BJ (cell line): ENCODE measurements around the gene DENND5B. TPM values are rescaled to one million over a fixed set of nuclear protein-coding genes. Genes with fewer than 3 reads are reported as not detected.

Experiments
- CTCF ChIA-PET: fragments of 350-600 bp; formaldehyde crosslinking; extraction: SDS; loops from one replicate; lab custom pipeline; 2021; ENCODE audit warnings: antibody characterized with exemption, inconsistent platforms; lab: Yijun Ruan, JAX
- POLR2A ChIA-PET: fragments of 300-600 bp; sonication (Branson Sonifier 250); formaldehyde crosslinking; extraction: SDS; loops from one replicate; lab custom pipeline; 2021; ENCODE audit warnings: antibody characterized with exemption; lab: Charles Lee
- DNase-seq: peaks from one replicate; pipeline ENCODE4 v3.0.0-alpha.2; 2011; ENCODE audit warnings: low read depth
- H3K27me3 ChIP-seq: 2 replicates; pipeline ENCODE4 v1.6.0; 2011; ENCODE audit warnings: low read length; ENCODE audit not compliant: control insufficient read depth, insufficient read depth
- H3K36me3 ChIP-seq: 2 replicates; pipeline ENCODE4 v1.5.1; 2011; ENCODE audit warnings: low read length; ENCODE audit not compliant: control insufficient read depth, insufficient read depth
- H3K4me3 ChIP-seq: 2 replicates; pipeline ENCODE4 v1.5.1; 2011; ENCODE audit warnings: low read depth, mild to moderate bottlenecking, control low read depth, low read length
- CTCF ChIP-seq: IDR thresholded peaks from 2 replicates; pipeline ENCODE4 v1.5.1; 2011; ENCODE audit warnings: low read depth, mild to moderate bottlenecking, control low read depth, inconsistent platforms, low read length, moderate library complexity; ENCODE audit not compliant: insufficient read depth
- polyA plus RNA-seq: library from polyadenylated mRNA; depleted of rRNA; stranded (reverse); fragments of >200 nt; gene quantifications from 2 replicates; pipeline ENCODE4 v1.2.3, GENCODE V29; 2011

Gene DENND5B
- polyA plus RNA-seq, 1 experiment = 5.4 TPM

GRCh38 chr12:31368666-31369361 lies 222.1 kb downstream of the DENND5B start:
- Histone ChIP-seq H3K4me3 (no peak overlapping the region), H3K36me3 (no peaks in the 10 kb centered on the region), H3K27me3 (no peaks in the 10 kb centered on the region; the same call in 1 of the 2 replicates)
- ChIA-PET POLR2A (no interaction called here), CTCF (interaction anchor here (1.6 kb wide), 1 partner anchor 23 kb away, joined by 6 read pairs; no protein-coding TSS in a partner anchor)
- no peak for TF ChIP-seq CTCF
- DNase-seq = no peak

GRCh38 chr12:31366104-31366621 lies 224.8 kb downstream of the DENND5B start:
- no peak overlapping the region for H3K4me3 ChIP-seq
- TF ChIP-seq CTCF = no peak
- CTCF ChIA-PET = no interaction called here
- no peak for DNase-seq
- POLR2A ChIA-PET = no interaction called here
- no peaks in the 10 kb centered on the region for H3K36me3 ChIP-seq
- no peaks in the 10 kb centered on the region; the same call in 1 of the 2 replicates for H3K27me3 ChIP-seq

- DNase-seq = no peak
- CTCF ChIA-PET = interaction anchor here (0.6 kb wide), 1 partner anchor 805 kb away, joined by 3 read pairs; no protein-coding TSS in a partner anchor
- POLR2A ChIA-PET = no interaction called here
- no peaks in the 10 kb centered on the region; the same call in 1 of the 2 replicates for H3K27me3 ChIP-seq
- TF ChIP-seq CTCF = no peak
- H3K4me3 ChIP-seq = no peak overlapping the region
- H3K36me3 ChIP-seq = no peaks in the 10 kb centered on the region
These were observed 227.1 kb downstream of the DENND5B start for GRCh38 chr12:31363831-31364230.

GRCh38 chr12:31363416-31363809 lies 227.5 kb downstream of the DENND5B start:
- ChIA-PET CTCF (interaction anchor here (1.4 kb wide), 1 partner anchor 12 kb away, joined by 3 read pairs; no protein-coding TSS in a partner anchor), POLR2A (no interaction called here)
- no peak for DNase-seq

More at GRCh38 chr12:31363416-31363809, 227.5 kb downstream of the DENND5B start:
- no peak for TF ChIP-seq CTCF
- Histone ChIP-seq H3K36me3 (no peaks in the 10 kb centered on the region), H3K27me3 (no peaks in the 10 kb centered on the region; the same call in 1 of the 2 replicates), H3K4me3 (no peak overlapping the region)
